Measurements from ENCODE around the gene THAP3.
"Not testable (repeated sequence)": the region's sequence is repeated elsewhere in the genome, so short reads cannot be mapped to it uniquely, and the experiment has no call there.

The THAP3 gene

GRCh38 chr1:6635161-6635909 is 10.7 kb downstream of the THAP3 start:
- no peak for DNase-seq (ENCODE audit: low read depth)

GRCh38 chr1:6635910-6636760 is 11.5 kb downstream of the THAP3 start:
- no peak for DNase-seq (ENCODE audit: low read depth)

GRCh38 chr1:6636778-6637177 is 12.1 kb downstream of the THAP3 start:
- not testable (repeated sequence) for DNase-seq (ENCODE audit: low read depth)

GRCh38 chr1:6637770-6638169 is 13.1 kb downstream of the THAP3 start:
- no peak for DNase-seq (ENCODE audit: low read depth)

GRCh38 chr1:6638226-6638625 is 13.6 kb downstream of the THAP3 start:
- DNase-seq (ENCODE audit: low read depth) = no peak

- not testable (repeated sequence) for DNase-seq (ENCODE audit: low read depth)
These were observed 16.2 kb downstream of the THAP3 start for GRCh38 chr1:6640867-6641266.

- DNase-seq (ENCODE audit: low read depth) = no peak
These were observed 20.4 kb downstream of the THAP3 start for GRCh38 chr1:6645018-6645417.

GRCh38 chr1:6646499-6647148 is 22.0 kb downstream of the THAP3 start:
- DNase-seq (ENCODE audit: low read depth) = no peak

GRCh38 chr1:6648556-6648955 is 23.9 kb downstream of the THAP3 start:
- DNase-seq (ENCODE audit: low read depth) = no peak

GRCh38 chr1:6651909-6652308 is 27.2 kb downstream of the THAP3 start:
- no peak for DNase-seq (ENCODE audit: low read depth)

- no peak for DNase-seq (ENCODE audit: low read depth)
These were observed 28.3 kb downstream of the THAP3 start for GRCh38 chr1:6652986-6653385.

- DNase-seq (ENCODE audit: low read depth) = no peak
These were observed 29.0 kb downstream of the THAP3 start for GRCh38 chr1:6653436-6654290.

- DNase-seq (ENCODE audit: low read depth) = no peak
These were observed 32.5 kb downstream of the THAP3 start for GRCh38 chr1:6657138-6657537.

GRCh38 chr1:6658359-6659060 is 33.8 kb downstream of the THAP3 start:
- no peak for DNase-seq (ENCODE audit: low read depth)

GRCh38 chr1:6660415-6661049 is 35.9 kb downstream of the THAP3 start:
- DNase-seq (ENCODE audit: low read depth) = no peak

GRCh38 chr1:6662468-6662867 is 37.8 kb downstream of the THAP3 start:
- DNase-seq (ENCODE audit: low read depth) = not testable (repeated sequence)

GRCh38 chr1:6666696-6667095 is 42.0 kb downstream of the THAP3 start:
- no peak for DNase-seq (ENCODE audit: low read depth)

GRCh38 chr1:6667139-6667538 is 42.5 kb downstream of the THAP3 start:
- DNase-seq (ENCODE audit: low read depth) = no peak

- DNase-seq (ENCODE audit: low read depth) = no peak
These were observed 43.8 kb downstream of the THAP3 start for GRCh38 chr1:6668503-6668902.

GRCh38 chr1:6672558-6672957 is 47.9 kb downstream of the THAP3 start:
- DNase-seq (ENCODE audit: low read depth) = no peak
